Measurements from ENCODE around the gene GADD45GIP1.

DNA sequence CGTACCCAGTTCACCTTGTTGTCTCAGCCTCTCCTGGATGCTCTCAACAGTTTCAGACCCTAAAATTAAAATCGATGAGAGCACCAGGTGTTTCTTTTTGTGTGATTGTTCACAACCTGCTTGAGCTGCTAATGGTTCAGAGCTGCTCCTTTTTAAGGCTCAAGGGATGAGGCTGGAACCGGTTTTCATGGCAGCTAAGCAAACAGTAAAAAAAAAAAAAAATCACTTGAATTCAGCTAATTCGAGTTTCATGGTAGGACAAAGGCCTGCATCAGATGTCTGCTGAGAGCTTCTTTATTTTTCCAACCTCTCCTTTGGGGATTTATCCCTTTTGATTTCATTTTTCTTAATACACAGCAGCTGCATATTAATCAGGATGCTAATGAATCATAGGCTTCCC is 44.5 kb downstream of the GADD45GIP1 start:
- TF ChIP-seq, protein P1, sequence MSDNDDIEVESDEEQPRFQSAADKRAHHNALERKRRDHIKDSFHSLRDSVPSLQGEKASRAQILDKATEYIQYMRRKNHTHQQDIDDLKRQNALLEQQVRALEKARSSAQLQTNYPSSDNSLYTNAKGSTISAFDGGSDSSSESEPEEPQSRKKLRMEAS (IDR thresholded peaks at IDR 0.05), result no peak
- TF ChIP-seq EP300 (IDR thresholded peaks at IDR 0.05; ENCODE audit: borderline replicate concordance) (no peak), YY1 (IDR thresholded peaks at IDR 0.05; ENCODE audit: low read depth) (no peak), NFIC (IDR thresholded peaks at IDR 0.05) (no peak), EGR1 (IDR thresholded peaks at IDR 0.05) (no peak), ZBTB7A (IDR thresholded peaks at IDR 0.05; ENCODE audit: low read depth) (no peak), TAF1 (IDR thresholded peaks at IDR 0.05; ENCODE audit: low read depth) (no peak), RAD21 (IDR thresholded peaks at IDR 0.05; ENCODE audit: low read depth) (no peak), TEAD4 (IDR thresholded peaks at IDR 0.05) (no peak), CREB1 (IDR thresholded peaks at IDR 0.05; ENCODE audit: low read depth) (no peak), CEBPB (IDR thresholded peaks at IDR 0.05) (no peak)
- TF ChIP-seq, protein P2, sequence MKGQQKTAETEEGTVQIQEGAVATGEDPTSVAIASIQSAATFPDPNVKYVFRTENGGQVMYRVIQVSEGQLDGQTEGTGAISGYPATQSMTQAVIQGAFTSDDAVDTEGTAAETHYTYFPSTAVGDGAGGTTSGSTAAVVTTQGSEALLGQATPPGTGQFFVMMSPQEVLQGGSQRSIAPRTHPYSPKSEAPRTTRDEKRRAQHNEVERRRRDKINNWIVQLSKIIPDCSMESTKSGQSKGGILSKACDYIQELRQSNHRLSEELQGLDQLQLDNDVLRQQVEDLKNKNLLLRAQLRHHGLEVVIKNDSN (IDR thresholded peaks at IDR 0.05), result no peak
